ENCODE results near the gene RIIAD1.

Gene RIIAD1

DNA sequence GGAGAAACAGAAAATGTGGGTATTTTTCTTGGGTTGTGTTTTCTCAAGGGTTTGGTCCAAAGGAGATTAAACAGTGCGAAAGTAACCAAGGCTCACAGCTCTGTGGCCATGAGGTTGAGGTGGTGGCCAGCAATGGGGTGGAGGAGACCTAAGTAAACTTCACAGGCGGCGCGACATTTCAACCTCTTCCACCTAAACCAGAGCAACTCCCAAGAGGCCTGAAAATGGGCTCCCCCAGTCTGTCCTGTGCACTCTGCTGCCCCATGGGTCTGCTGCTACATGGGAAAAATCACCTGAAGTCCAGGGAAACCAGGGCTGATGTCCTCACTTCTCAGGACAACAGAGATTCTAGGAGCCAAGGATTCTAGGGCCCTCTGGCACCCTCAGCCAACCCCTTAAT lies 17.1 kb upstream of the RIIAD1 start:
- in situ Hi-C loops (cut with HindIII; ENCODE audit: low sequenced_read_pairs): no loop called here
- H3K4me3 ChIP-seq (ENCODE audit: low read depth, low read length): no peak overlapping the region
- no peak for TF ChIP-seq CTCF (IDR thresholded peaks at IDR 0.05; ENCODE audit: low read depth, low read length)
- no peak for DNase-seq (ENCODE audit: low read depth, low spot score)

DNA sequence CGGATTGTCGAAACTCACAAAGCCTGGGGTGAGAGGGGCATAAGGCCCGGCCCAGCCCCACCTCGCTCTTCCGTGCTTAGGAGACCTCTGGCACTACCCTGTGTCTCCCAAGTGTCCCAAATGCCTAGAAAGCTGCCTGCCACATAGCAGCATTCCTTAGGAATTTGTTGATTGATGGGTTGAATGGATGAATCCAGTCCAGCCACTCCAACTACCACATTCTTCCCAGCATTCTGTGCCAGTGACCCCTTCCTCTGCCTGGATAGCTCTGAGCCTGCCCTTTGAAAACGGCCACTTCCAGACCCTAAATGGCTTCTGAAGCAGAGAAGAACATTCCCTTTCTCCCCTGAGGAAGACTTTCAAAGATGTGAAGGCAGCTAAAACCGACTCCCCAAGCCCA lies 16.2 kb upstream of the RIIAD1 start:
- in situ Hi-C loops (cut with HindIII; ENCODE audit: low sequenced_read_pairs): no loop called here
- DNase-seq (ENCODE audit: low read depth, low spot score): no peak
- no peak overlapping the region for H3K4me3 ChIP-seq (ENCODE audit: low read depth, low read length)
- no peak for TF ChIP-seq CTCF (IDR thresholded peaks at IDR 0.05; ENCODE audit: low read depth, low read length)

DNA sequence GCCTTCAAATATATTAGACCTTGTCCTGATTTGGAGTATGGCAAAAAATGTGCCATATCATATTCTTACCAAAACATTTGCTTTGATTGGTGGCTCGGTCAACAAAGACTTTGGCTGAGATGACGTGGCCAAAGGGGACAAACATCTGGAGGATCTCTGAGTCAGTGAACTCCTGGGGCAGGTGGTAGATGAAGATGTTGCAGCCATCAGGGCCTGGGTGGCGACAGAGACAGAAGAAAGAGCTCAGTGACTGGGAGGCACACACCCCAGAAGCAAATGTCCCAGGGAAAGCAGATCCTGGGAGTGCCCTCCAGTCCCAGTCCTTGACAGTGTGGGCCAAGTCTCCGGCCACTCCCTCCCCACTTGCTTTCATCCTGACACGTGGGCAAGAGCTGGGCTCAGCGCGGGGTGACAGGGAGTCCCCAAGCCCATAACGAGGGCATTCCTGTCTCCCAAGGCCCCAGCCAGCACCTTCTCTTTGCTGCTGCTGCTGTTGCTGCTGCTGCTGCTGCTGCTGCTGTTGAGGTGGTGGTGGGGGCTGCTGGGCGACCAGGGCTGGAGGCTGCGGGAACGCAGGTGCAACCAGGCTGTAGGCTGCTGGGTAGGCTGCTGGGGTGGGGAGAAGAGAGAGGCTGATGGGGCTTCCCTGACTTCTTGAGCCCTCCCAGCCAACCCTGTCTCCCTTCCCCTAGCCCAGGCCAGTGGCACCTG lies 15.4 kb upstream of the RIIAD1 start:
- no peak overlapping the region for H3K4me3 ChIP-seq (ENCODE audit: low read depth, low read length)
- TF ChIP-seq CTCF (IDR thresholded peaks at IDR 0.05; ENCODE audit: low read depth, low read length): no peak
- in situ Hi-C loops (cut with HindIII; ENCODE audit: low sequenced_read_pairs): no loop called here
- DNase-seq (ENCODE audit: low read depth, low spot score): no peak

DNA sequence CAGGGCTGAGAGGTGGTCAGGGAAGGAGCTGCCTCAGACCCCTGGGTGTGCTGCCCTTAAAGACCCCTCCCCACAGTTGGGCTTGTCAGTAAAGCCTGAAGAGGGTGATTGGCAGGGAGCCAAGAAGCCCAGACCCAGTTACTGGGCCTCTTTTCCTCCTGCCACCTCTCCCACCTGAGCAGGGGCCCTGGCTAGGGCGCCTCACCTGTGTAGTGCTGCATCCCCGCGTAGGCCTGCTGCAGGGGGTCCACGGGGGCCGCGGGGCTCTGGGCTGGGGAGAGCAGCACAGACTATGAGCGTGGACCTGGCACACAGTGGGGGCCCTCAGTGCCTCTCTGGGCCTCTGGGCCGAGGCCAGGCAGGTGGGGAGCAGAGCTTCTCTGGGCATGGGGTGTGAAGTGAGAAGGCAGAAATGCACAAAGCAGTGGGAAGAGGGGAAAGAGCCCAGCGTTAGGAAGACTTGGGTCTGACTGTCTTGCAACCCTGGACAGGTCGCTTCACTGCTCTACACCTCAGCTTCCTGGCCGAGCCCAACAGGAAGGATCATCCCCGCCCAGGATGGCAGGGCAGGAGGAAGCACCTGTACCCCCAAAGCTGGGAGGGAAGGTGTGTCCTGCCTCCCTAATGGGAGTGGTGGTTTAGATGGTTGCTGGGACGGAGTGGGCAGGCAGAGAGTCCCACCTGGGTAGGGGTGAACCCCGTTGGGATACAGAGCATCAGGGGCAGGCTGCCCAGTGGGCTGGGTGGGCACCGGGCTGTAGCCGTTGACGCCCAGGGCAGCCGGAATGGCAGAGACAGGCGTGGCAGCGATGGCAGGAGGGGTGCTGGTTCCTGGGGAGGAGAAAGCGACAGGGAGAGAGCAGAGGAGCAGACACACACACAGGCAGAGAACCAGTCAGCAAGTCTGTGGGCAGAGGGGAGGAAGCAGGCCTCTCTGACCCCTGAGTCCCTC lies 14.6 kb upstream of the RIIAD1 start:
- in situ Hi-C loops (cut with HindIII; ENCODE audit: low sequenced_read_pairs): no loop called here
- TF ChIP-seq CTCF (IDR thresholded peaks at IDR 0.05; ENCODE audit: low read depth, low read length): no peak
- H3K4me3 ChIP-seq (ENCODE audit: low read depth, low read length): no peak overlapping the region
- DNase-seq (ENCODE audit: low read depth, low spot score): no peak

DNA sequence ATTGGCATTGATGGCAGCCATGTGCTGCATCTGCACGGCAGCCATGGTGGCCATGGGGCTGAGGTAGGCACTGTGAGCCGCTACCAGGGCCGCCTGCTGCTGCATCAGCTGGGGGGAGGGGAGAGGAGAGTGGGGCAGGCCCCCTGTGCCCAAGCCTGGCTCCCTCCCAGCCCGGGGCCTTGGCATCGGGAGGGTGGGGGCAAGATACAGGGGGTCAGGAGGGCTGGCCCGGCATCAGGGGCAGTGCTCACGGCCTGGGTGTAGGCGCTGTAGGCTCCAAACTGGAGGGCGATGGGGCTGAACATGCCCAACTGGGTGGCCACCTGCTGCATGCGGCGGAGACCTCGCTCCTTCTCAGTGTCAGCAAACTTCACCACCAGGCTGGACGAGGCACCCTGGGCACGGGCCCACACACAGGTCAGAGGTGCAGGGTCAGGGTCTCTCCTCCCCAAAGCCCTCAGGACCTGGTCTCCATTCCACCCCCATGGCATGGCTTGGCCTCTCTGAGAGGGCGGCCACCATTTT lies 13.7 kb upstream of the RIIAD1 start:
- no peak for DNase-seq (ENCODE audit: low read depth, low spot score)
- in situ Hi-C loops (cut with HindIII; ENCODE audit: low sequenced_read_pairs): no loop called here
- no peak for TF ChIP-seq CTCF (IDR thresholded peaks at IDR 0.05; ENCODE audit: low read depth, low read length)
- no peak overlapping the region for H3K4me3 ChIP-seq (ENCODE audit: low read depth, low read length)

DNA sequence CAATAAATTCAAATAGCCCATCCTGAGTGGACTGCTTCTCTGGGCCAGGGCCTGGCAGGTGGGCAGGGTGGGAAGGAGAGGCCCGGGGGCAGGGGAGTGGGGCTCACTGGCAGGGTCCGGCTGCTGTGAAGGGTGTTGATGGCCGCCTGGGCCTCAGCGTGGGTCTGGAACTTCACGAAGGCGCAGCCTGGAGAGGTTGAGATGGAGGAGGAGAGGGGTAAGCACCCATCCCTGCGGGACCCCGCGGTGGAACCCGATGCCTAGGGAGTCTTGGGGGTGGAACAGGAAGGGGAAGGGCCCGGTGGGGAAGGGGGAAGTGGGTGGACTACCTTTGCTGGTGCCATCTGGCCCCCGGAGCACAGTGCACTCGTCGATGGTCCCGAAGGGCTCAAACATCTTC lies 12.4 kb upstream of the RIIAD1 start:
- DNase-seq (ENCODE audit: low read depth, low spot score): no peak
- H3K4me3 ChIP-seq (ENCODE audit: low read depth, low read length): no peak overlapping the region
- in situ Hi-C loops (cut with HindIII; ENCODE audit: low sequenced_read_pairs): no loop called here
- TF ChIP-seq CTCF (IDR thresholded peaks at IDR 0.05; ENCODE audit: low read depth, low read length): no peak

Measured in astrocyte of the spinal cord (primary cell).